ENCODE results near the gene U2AF2. TPM values are rescaled to one million over a fixed set of nuclear protein-coding genes. Genes with fewer than 3 reads are reported as not detected.

The U2AF2 gene
- total and polyA plus RNA-seq, 3 experiments from 2014 or later, result 9.5 to 386 (median 374) TPM

DNA sequence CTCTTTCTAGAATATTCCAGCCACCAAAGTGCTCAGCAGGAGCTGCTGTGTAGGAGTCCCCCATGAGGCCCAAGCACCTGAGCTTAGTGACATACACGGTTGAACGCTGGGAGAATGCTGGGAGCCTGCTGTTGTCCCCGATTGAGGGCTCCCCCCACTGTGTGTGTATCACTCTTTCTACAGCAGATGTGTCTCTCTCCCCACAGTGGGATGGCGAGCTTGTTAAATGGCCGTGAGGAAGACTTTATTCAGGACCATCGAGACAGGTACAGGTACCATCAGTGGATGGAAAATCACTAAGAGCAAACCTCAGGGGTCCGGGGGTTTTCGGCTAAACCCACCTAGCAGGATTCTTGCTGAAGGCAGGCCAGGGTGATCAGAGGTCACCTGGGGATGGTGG lies 42.9 kb downstream of the U2AF2 start:
- Mint-ChIP-seq H3K9me3 (no peaks in the 10 kb centered on the region), H3K4me3 (no peak overlapping the region), H3K4me1 (no peaks in the 10 kb centered on the region), H3K27ac (peak overlapping the region in 1 of 8 donors; percentile 70), H3K36me3 (peaks cover 0 to 66% (median 4%) of the 10 kb centered on the region in 3 donors), H3K27me3 (no peaks in the 10 kb centered on the region)
- Histone ChIP-seq H3K27ac (ENCODE audit: low read depth, low read length) (no peak overlapping the region), H3K27me3 (ENCODE audit: insufficient read depth, low read length, poor library complexity, severe bottlenecking) (no peaks in the 10 kb centered on the region), H3K4me3 (ENCODE audit: low read length) (no peak overlapping the region), H3K9me3 (ENCODE audit: low read length) (no peaks in the 10 kb centered on the region), H3K36me3 (ENCODE audit: insufficient read depth, low read length) (peaks cover 19% of the 10 kb centered on the region), H3K4me1 (ENCODE audit: insufficient read depth, low read length) (no peaks in the 10 kb centered on the region)
- DNase-seq, result no peak
- CTCF ChIA-PET, result no interaction called here
- POLR2A ChIA-PET, result no interaction called here

DNA sequence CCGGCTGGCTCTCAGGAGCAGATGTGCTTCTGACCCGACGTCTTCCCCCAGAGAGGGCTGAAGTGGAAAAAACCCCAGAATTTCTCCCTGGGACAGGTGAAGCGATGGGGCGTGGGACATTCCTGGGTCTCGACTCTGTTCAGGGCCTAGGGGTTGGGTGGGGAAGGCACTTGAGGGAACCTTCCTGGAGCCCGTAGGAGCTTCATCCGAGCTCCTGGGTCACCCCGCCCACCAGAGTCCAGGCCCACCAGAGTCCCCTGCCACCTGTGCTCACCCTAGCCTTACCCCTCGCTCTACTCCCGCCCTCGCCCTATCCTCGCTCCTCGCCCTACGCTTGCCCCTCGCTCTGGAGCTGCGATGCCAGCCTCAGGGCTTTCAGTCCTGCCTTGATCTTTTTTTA lies 43.4 kb downstream of the U2AF2 start:
- CTCF ChIA-PET, result no interaction called here
- Histone ChIP-seq H3K36me3 (ENCODE audit: insufficient read depth, low read length) (peaks cover 16% of the 10 kb centered on the region), H3K4me1 (ENCODE audit: insufficient read depth, low read length) (no peaks in the 10 kb centered on the region), H3K4me3 (ENCODE audit: low read length) (no peak overlapping the region), H3K9me3 (ENCODE audit: low read length) (no peaks in the 10 kb centered on the region), H3K27me3 (ENCODE audit: insufficient read depth, low read length, poor library complexity, severe bottlenecking) (no peaks in the 10 kb centered on the region), H3K27ac (ENCODE audit: low read depth, low read length) (no peak overlapping the region)
- H3K4me1 Mint-ChIP-seq, result no peaks in the 10 kb centered on the region
- H3K36me3 Mint-ChIP-seq, result peaks cover 0 to 62% (median 4%) of the 10 kb centered on the region in 3 donors
- no peaks in the 10 kb centered on the region for H3K9me3 Mint-ChIP-seq
- DNase-seq, result no peak
- no peaks in the 10 kb centered on the region for H3K27me3 Mint-ChIP-seq
- H3K4me3 Mint-ChIP-seq, result no peak overlapping the region
- POLR2A ChIA-PET, result no interaction called here
- peak overlapping the region in 3 of 8 donors; percentile 25 to 43 (median 35) for H3K27ac Mint-ChIP-seq

DNA sequence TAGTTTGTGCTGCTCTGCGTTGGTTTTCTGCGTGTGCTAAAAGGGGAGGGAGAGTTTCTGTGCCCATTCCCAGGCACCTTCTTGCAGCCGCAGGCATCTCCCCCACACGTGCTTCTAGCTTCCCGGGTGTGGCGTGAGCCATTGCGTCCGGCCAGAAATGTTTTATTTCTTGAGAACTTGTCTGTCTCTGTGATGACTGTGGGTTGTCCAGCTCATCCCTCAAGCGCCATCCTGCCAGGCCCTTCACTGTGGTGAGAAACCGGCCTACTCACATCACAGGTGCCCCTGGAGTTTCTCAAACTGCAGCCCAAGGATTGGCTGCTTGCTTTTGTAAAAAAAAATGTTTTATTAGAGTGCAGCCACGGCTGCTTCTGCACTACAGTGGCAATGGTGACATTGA lies 44.4 kb downstream of the U2AF2 start:
- no peaks in the 10 kb centered on the region for H3K9me3 Mint-ChIP-seq
- no peak for DNase-seq

DNA sequence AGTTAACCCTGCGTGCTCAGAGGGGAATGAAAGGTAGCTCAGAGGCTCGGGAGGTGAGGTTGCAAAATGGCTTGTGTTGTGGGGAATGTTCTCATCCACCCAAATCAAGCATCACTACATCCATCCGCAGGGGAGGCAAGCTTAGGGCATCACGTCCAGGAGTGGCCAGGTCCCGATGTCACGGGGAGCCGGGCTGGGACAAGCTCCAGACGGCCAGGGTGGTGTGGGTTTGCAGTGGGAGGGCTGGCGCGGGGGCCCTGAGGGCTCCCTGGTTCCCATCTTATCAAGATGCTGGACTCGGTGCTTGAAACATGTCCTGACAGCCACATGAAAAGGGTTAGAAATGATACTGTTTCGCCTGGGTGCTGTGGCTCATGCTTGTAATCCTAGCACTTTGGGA lies 46.0 kb downstream of the U2AF2 start:
- Mint-ChIP-seq H3K27me3 (no peaks in the 10 kb centered on the region), H3K27ac (peak overlapping the region in 1 of 8 donors; percentile 73), H3K36me3 (peaks cover 0 to 44% (median 1%) of the 10 kb centered on the region in 3 donors), H3K4me1 (peaks cover 4 to 6% (median 4%) of the 10 kb centered on the region in 3 donors), H3K4me3 (no peak overlapping the region), H3K9me3 (no peaks in the 10 kb centered on the region)
- CTCF ChIA-PET, result no interaction called here
- POLR2A ChIA-PET, result no interaction called here
- Histone ChIP-seq H3K9me3 (ENCODE audit: low read length) (no peaks in the 10 kb centered on the region), H3K27me3 (ENCODE audit: insufficient read depth, low read length, poor library complexity, severe bottlenecking) (no peaks in the 10 kb centered on the region), H3K4me1 (ENCODE audit: insufficient read depth, low read length) (no peaks in the 10 kb centered on the region), H3K4me3 (ENCODE audit: low read length) (no peak overlapping the region), H3K36me3 (ENCODE audit: insufficient read depth, low read length) (peaks cover 7% of the 10 kb centered on the region), H3K27ac (ENCODE audit: low read depth, low read length) (no peak overlapping the region)
- no peak for DNase-seq

More for the DNA sequence above, 44.4 kb downstream of the U2AF2 start:
- H3K4me1 ChIP-seq (ENCODE audit: insufficient read depth, low read length), result no peaks in the 10 kb centered on the region
- Mint-ChIP-seq H3K27me3 (no peaks in the 10 kb centered on the region), H3K4me3 (no peak overlapping the region), H3K27ac (peak overlapping the region in 1 of 8 donors; percentile 54), H3K36me3 (peaks cover 0 to 54% (median 1%) of the 10 kb centered on the region in 3 donors), H3K4me1 (peaks cover 2 to 4% (median 4%) of the 10 kb centered on the region in 3 donors)
- H3K9me3 ChIP-seq (ENCODE audit: low read length), result no peaks in the 10 kb centered on the region
- peaks cover 10% of the 10 kb centered on the region for H3K36me3 ChIP-seq (ENCODE audit: insufficient read depth, low read length)
- H3K4me3 ChIP-seq (ENCODE audit: low read length), result no peak overlapping the region
- H3K27me3 ChIP-seq (ENCODE audit: insufficient read depth, low read length, poor library complexity, severe bottlenecking), result no peaks in the 10 kb centered on the region
- ChIA-PET POLR2A (no interaction called here), CTCF (no interaction called here)
- H3K27ac ChIP-seq (ENCODE audit: low read depth, low read length), result no peak overlapping the region

DNA sequence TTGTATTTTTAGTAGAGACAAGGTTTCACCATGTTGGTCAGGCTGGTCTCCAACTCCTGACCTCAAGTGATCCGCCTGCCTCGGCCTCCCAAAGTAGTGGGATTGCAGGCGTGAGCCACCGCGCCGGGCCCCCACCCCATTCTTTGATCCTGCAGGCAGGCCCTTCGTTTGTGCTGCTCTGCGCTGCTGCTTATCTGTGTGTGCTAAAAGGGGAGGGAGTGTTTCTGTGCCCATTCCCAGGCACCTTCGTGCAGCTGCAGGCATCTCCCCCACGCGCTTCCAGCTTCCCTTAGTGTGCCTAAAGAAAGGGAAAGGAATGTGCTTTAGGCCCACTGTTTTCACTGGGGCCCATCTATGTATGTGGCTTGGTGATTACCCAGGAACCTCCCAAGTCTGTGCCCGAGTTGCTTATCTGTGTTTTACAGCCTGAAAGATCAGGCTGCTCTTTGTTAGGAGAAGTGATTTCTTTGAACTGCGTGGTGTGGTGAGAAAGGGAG lies 47.3 kb downstream of the U2AF2 start:
- Histone ChIP-seq H3K27ac (ENCODE audit: low read depth, low read length) (no peak overlapping the region), H3K9me3 (ENCODE audit: low read length) (no peaks in the 10 kb centered on the region)

DNA sequence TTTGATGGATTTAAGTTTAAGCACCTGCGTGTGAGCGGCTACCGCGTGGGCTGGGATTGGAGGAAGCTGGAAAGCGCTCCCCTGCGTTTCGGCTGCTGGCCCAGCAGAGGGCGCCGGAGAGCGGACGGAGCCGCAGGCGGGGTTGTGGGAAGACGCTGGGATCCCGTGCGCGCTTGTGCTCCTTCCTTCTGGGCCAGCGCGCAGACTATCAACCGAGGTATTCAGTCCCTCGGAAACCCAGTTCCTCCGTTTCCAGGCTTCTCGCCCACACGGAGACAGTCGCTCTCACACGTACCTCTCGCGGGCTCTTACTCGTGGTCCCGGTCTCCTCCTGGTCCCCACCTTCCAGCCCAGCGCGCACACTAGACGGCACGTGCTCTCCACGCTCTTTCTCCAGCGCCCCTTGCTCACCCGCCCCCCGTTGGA lies 49.0 kb downstream of the U2AF2 start:
- no peaks in the 10 kb centered on the region for H3K9me3 Mint-ChIP-seq
- no peaks in the 10 kb centered on the region for H3K27me3 Mint-ChIP-seq
- peak overlapping the region in 1 of 8 donors; percentile 51 for H3K27ac Mint-ChIP-seq
- no peaks in the 10 kb centered on the region for H3K9me3 ChIP-seq (ENCODE audit: low read length)
- ChIA-PET CTCF (interaction anchor here (1.0 kb wide), 1 partner anchor 1152 kb away, joined by 3 read pairs; no protein-coding TSS in a partner anchor), POLR2A (no interaction called here)
- peaks cover 0 to 20% (median 1%) of the 10 kb centered on the region in 3 donors for H3K36me3 Mint-ChIP-seq
- no peak overlapping the region for H3K4me3 ChIP-seq (ENCODE audit: low read length)
- H3K27me3 ChIP-seq (ENCODE audit: insufficient read depth, low read length, poor library complexity, severe bottlenecking), result no peaks in the 10 kb centered on the region
- peaks cover 5% of the 10 kb centered on the region for H3K36me3 ChIP-seq (ENCODE audit: insufficient read depth, low read length)
- H3K4me1 Mint-ChIP-seq, result peaks cover 4 to 6% (median 4%) of the 10 kb centered on the region in 3 donors
- H3K27ac ChIP-seq (ENCODE audit: low read depth, low read length), result no peak overlapping the region
- no peak overlapping the region for H3K4me3 Mint-ChIP-seq
- no peaks in the 10 kb centered on the region for H3K4me1 ChIP-seq (ENCODE audit: insufficient read depth, low read length)
- DNase-seq, result peak in 4 of 5 donors; percentile 9 to 52 (median 14)

More for the DNA sequence above, 47.3 kb downstream of the U2AF2 start:
- peak in 1 of 5 donors; percentile 35 for DNase-seq
- H3K36me3 ChIP-seq (ENCODE audit: insufficient read depth, low read length), result peaks cover 5% of the 10 kb centered on the region
- H3K9me3 Mint-ChIP-seq, result no peaks in the 10 kb centered on the region
- H3K27me3 Mint-ChIP-seq, result no peaks in the 10 kb centered on the region
- H3K27me3 ChIP-seq (ENCODE audit: insufficient read depth, low read length, poor library complexity, severe bottlenecking), result no peaks in the 10 kb centered on the region
- CTCF ChIA-PET, result no interaction called here
- no peaks in the 10 kb centered on the region for H3K4me1 ChIP-seq (ENCODE audit: insufficient read depth, low read length)
- H3K4me3 Mint-ChIP-seq, result no peak overlapping the region
- POLR2A ChIA-PET, result no interaction called here
- H3K4me1 Mint-ChIP-seq, result peaks cover 4 to 6% (median 4%) of the 10 kb centered on the region in 3 donors
- no peak overlapping the region for H3K4me3 ChIP-seq (ENCODE audit: low read length)
- peak overlapping the region in 1 of 8 donors; percentile 23 for H3K27ac Mint-ChIP-seq
- peaks cover 0 to 31% (median 1%) of the 10 kb centered on the region in 3 donors for H3K36me3 Mint-ChIP-seq

DNA sequence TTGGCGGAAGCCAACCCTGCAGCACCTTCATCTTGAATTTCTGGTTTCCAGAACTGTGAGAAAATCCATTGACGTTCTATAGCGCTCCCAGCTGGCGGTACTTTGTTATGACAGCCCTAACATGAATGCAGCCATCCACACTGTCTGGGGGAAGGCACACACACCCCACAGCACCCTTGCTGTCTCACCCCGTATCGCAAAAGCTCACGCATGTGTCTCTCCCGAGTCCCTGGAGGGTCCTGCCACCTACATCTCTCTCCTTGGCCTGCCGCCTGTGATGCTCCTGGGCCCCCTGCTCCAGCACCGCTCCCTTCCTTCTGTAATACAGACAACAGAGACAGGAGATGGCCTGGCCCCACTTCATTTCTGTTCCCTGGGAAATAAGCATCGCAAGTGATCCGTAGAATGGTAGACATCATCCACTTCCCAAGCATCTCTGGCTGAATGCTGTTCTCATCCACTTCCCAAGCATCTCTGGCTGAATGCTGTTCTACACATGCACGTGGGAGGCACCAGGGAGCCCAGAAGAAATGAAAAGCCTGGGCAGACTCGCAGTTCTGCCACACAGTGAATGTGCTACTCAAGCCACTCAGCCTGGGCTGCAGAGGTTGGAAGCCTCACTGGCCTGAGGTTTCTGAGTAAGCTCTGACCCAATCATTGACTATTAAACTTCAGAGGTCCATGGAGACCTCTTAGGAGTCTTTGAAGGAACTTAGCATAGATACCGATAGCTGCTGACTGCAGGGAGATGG lies 49.8 kb downstream of the U2AF2 start:
- H3K27ac ChIP-seq (ENCODE audit: low read depth, low read length), result no peak overlapping the region
- H3K27me3 ChIP-seq (ENCODE audit: insufficient read depth, low read length, poor library complexity, severe bottlenecking), result no peaks in the 10 kb centered on the region
- H3K4me1 ChIP-seq (ENCODE audit: insufficient read depth, low read length), result no peaks in the 10 kb centered on the region
- H3K4me1 Mint-ChIP-seq, result peaks cover 4 to 6% (median 4%) of the 10 kb centered on the region in 3 donors
- POLR2A ChIA-PET, result no interaction called here
- H3K36me3 ChIP-seq (ENCODE audit: insufficient read depth, low read length), result no peaks in the 10 kb centered on the region
- peaks cover 0 to 13% (median 1%) of the 10 kb centered on the region in 3 donors for H3K36me3 Mint-ChIP-seq
- no peak overlapping the region for H3K4me3 ChIP-seq (ENCODE audit: low read length)
- no peaks in the 10 kb centered on the region for H3K27me3 Mint-ChIP-seq
- CTCF ChIA-PET, result no interaction called here
- H3K27ac Mint-ChIP-seq, result no peak overlapping the region
- no peaks in the 10 kb centered on the region for H3K9me3 Mint-ChIP-seq
- DNase-seq, result no peak
- H3K4me3 Mint-ChIP-seq, result no peak overlapping the region
- H3K9me3 ChIP-seq (ENCODE audit: low read length), result no peaks in the 10 kb centered on the region

DNA sequence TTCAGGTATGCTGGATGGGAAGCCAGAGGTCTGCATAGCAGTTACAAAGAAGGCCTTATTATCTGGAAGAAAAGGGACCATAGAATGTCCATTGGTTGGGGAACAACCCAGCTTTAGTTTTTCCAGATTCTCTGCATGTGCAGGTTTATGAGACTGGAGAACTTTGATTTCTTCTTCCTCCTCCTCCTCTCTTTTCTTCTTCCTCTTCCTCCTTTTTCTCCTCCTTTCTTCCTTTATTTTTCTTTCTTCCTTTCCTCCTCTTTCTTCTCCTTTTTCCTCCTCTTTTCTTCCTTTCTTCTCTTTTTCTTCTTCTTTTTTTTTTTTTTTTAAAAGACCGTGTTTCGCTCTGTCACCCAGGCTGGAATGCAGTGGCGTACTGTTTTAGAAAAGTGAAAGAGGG lies 51.1 kb downstream of the U2AF2 start:
- H3K4me3 ChIP-seq (ENCODE audit: low read length), result no peak overlapping the region
- H3K27ac ChIP-seq (ENCODE audit: low read depth, low read length), result no peak overlapping the region
- DNase-seq, result no peak
- no peaks in the 10 kb centered on the region for H3K27me3 ChIP-seq (ENCODE audit: insufficient read depth, low read length, poor library complexity, severe bottlenecking)
- H3K9me3 ChIP-seq (ENCODE audit: low read length), result no peaks in the 10 kb centered on the region
- Mint-ChIP-seq H3K27me3 (peaks cover 0 to 2% of the 10 kb centered on the region in 2 donors), H3K4me1 (peaks cover 4 to 6% (median 4%) of the 10 kb centered on the region in 3 donors), H3K27ac (peak overlapping the region in 1 of 8 donors; percentile 41), H3K36me3 (peaks cover 0 to 9% (median 1%) of the 10 kb centered on the region in 3 donors), H3K9me3 (no peaks in the 10 kb centered on the region), H3K4me3 (no peak overlapping the region)
- H3K4me1 ChIP-seq (ENCODE audit: insufficient read depth, low read length), result no peaks in the 10 kb centered on the region
- POLR2A ChIA-PET, result interaction anchor here (0.6 kb wide), 1 partner anchor 226 kb away, joined by 4 read pairs; the partner anchor contains the start of gene NLRP13
- no peaks in the 10 kb centered on the region for H3K36me3 ChIP-seq (ENCODE audit: insufficient read depth, low read length)
- CTCF ChIA-PET, result no interaction called here

Data from CD8-positive, alpha-beta memory T cell (primary cell).